ENCODE results near the gene TJP2. TPM values are rescaled to one million over a fixed set of nuclear protein-coding genes. Genes with fewer than 3 reads are reported as not detected.

The TJP2 gene
- total and polyA plus RNA-seq, 2 donors (not counting 3 experiments of a cell fraction or from before 2014, with no cell fraction given) = 83.0 to 168 TPM

DNA sequence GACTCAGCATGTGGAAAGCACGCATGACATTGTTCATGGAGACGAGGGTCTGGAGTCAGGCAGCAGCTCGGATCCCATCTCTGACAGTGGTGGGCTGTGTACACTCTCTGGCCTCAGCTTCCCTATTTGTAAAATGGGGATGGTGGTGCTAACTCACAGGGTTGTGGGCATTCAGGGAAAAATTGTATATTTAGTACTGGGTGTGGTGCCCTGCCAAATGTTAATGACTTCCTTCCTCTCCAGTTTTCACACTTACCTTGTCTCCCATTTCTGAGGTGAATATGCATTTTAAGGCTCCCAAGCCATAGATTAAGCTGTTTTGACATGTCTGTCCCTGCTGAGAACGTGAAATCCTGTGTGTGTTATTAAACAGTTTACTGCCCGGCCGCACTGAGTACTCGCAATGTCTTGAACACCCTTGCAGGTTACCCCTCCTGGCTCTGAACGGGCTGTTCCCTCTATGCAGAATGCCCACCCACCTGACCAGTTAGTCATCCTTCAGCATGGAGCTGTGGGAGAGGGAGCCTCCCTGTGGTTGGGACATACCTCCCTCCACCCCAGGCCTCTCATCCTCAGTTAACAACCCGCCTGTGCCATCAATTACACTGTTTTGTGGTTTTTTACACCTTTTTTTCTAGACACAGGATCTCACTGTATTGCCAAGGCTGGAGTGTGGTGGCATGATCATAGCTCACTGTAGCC, 25.8 kb downstream of the TJP2 start:
- no peak for DNase-seq (ENCODE audit: low read depth, low spot score)
- Histone ChIP-seq H3K9ac (replicated peaks; ENCODE audit: extremely low read depth, insufficient read depth, low read length) (no peak overlapping the region), H3K27me3 (ENCODE audit: control insufficient read depth in 2 of 2, insufficient read depth in 2 of 2, low read length in 2 of 2) (no peaks in the 10 kb centered on the region), H3K4me2 (ENCODE audit: insufficient read depth, low read length) (no peak overlapping the region), H3K27ac (ENCODE audit: insufficient read depth, low read depth, low read length) (no peak overlapping the region), H2AFZ (ENCODE audit: low read depth, low read length) (no peak overlapping the region), H3K4me3 (replicated peaks in 1 of 3; ENCODE audit: insufficient read depth in 1 of 3, low read depth in 1 of 3, low read length in 3 of 3) (no peak overlapping the region), H3K9me1 (replicated peaks; ENCODE audit: control insufficient read depth, extremely low read depth, insufficient read depth, low read length) (no peaks in the 10 kb centered on the region), H3K4me1 (ENCODE audit: control insufficient read depth, extremely low read depth, insufficient read depth, low read length) (no peaks in the 10 kb centered on the region), H3K9me3 (replicated peaks; ENCODE audit: control insufficient read depth, insufficient read depth, low read length) (no peaks in the 10 kb centered on the region), H4K20me1 (replicated peaks; ENCODE audit: control insufficient read depth, extremely low read depth, insufficient read depth, low read length) (no peaks in the 10 kb centered on the region), H3K36me3 (ENCODE audit: control insufficient read depth in 2 of 2, extremely low read depth in 1 of 2, insufficient read depth in 2 of 2, low read length in 2 of 2) (no peaks in the 10 kb centered on the region), H3K79me2 (ENCODE audit: control insufficient read depth, insufficient read depth, low read length) (peaks cover 98% of the 10 kb centered on the region)
- CTCF ChIA-PET = interaction anchor here (0.7 to 10.1 kb wide), 5 partner anchors 13 to 730 kb away, joined by 3 to 281 read pairs (median 4); partner anchors contain the start of gene FXN
- TF ChIP-seq, protein P1, sequence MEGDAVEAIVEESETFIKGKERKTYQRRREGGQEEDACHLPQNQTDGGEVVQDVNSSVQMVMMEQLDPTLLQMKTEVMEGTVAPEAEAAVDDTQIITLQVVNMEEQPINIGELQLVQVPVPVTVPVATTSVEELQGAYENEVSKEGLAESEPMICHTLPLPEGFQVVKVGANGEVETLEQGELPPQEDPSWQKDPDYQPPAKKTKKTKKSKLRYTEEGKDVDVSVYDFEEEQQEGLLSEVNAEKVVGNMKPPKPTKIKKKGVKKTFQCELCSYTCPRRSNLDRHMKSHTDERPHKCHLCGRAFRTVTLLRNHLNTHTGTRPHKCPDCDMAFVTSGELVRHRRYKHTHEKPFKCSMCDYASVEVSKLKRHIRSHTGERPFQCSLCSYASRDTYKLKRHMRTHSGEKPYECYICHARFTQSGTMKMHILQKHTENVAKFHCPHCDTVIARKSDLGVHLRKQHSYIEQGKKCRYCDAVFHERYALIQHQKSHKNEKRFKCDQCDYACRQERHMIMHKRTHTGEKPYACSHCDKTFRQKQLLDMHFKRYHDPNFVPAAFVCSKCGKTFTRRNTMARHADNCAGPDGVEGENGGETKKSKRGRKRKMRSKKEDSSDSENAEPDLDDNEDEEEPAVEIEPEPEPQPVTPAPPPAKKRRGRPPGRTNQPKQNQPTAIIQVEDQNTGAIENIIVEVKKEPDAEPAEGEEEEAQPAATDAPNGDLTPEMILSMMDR (IDR thresholded peaks at IDR 0.05; ENCODE audit: extremely low read depth in 1 of 2, insufficient read depth in 1 of 2, low read depth in 1 of 2, low read length in 2 of 2) = no peak
- no peak for TF ChIP-seq EZH2 (IDR thresholded peaks at IDR 0.05; ENCODE audit: borderline replicate concordance, low read depth, low read length, severe bottlenecking)
- TF ChIP-seq, protein P2, sequence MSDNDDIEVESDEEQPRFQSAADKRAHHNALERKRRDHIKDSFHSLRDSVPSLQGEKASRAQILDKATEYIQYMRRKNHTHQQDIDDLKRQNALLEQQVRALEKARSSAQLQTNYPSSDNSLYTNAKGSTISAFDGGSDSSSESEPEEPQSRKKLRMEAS (IDR thresholded peaks at IDR 0.05; ENCODE audit: insufficient read depth, insufficient read length) = no peak
- no peak for TF ChIP-seq MYC (IDR thresholded peaks at IDR 0.05; ENCODE audit: low read depth, low read length)
- POLR2A ChIA-PET = interaction anchor here (0.6 to 0.8 kb wide), 2 partner anchors 411 to 1967 kb away, joined by 3 to 6 read pairs; no protein-coding TSS in a partner anchor
- dilution Hi-C loops (cut with MboI; ENCODE audit: extremely low pct_ligation_motif_present, low sequenced_read_pairs) (loop anchor here (10.0 kb wide), 1 partner anchor 45 kb away; no protein-coding TSS in a partner anchor), intact Hi-C loops (cut with micrococcal nuclease) (no loop called here)
- no peak for FAIRE-seq
- BruUV-seq (replicated peaks) = no TSS peak

Data from endothelial cell of umbilical vein (primary cell).